Lower lobe of right lung (tissue), 2 donors: ENCODE results near the gene TUBGCP2. TPM values are rescaled to one million over a fixed set of nuclear protein-coding genes. Genes with fewer than 3 reads are reported as not detected.
A peak's percentile ranks its signal among the peaks of the same experiment; 100 is the strongest.

Experiments used
- ATAC-seq, 2 donors: fragments of 200-7000 bp; cut with Tn5 transposase; one replicate each; pipeline ENCODE4 v1.9.1; 2020 to 2022; ENCODE audit warnings: mild to moderate bottlenecking in 2 of 2, moderate library complexity in 2 of 2
- DNase-seq: peaks from one replicate; pipeline ENCODE4 v3.0.0-alpha.2; 2020
- H3K27ac ChIP-seq: fragments of 200-600 bp; one replicate; pipeline ENCODE4 v1.8.0; 2022
- H3K27me3 ChIP-seq: fragments of 200-600 bp; one replicate; pipeline ENCODE4 v1.8.0; 2022; ENCODE audit warnings: low read depth
- H3K36me3 ChIP-seq: fragments of 200-600 bp; one replicate; pipeline ENCODE4 v1.8.0; 2022; ENCODE audit warnings: mild to moderate bottlenecking
- H3K4me1 ChIP-seq: fragments of 200-600 bp; one replicate; pipeline ENCODE4 v1.8.0; 2022
- H3K4me3 ChIP-seq: fragments of 200-600 bp; one replicate; pipeline ENCODE4 v1.8.0; 2022; ENCODE audit warnings: mild to moderate bottlenecking
- H3K9me3 ChIP-seq: fragments of 200-600 bp; one replicate; pipeline ENCODE4 v1.8.0; 2022
- CTCF ChIP-seq: fragments of 200-600 bp; IDR thresholded peaks from one replicate; pipeline ENCODE4 v1.8.0; 2022; ENCODE audit warnings: antibody characterized with exemption, mild to moderate bottlenecking
- intact Hi-C: fragments of 100-400 bp; cut with DNase I; formaldehyde crosslinking; loops from one replicate; pipeline ENCODE4 v1.11.0; 2022
- total RNA-seq: library from RNA; stranded (reverse); fragmentation: NEBNext Ultra II Directional; extraction: Animal tissue kit (Norgen Biotek cat#: 25700); gene quantifications from one replicate; pipeline ENCODE4 v1.2.1, GENCODE V29; 2021
- donor health status: DM: no; HTN: yes; CAD: no; lungs with severe emphysema.

TUBGCP2 gene
- total RNA-seq, 1 donor from 2014 or later = 54.5 TPM

DNA sequence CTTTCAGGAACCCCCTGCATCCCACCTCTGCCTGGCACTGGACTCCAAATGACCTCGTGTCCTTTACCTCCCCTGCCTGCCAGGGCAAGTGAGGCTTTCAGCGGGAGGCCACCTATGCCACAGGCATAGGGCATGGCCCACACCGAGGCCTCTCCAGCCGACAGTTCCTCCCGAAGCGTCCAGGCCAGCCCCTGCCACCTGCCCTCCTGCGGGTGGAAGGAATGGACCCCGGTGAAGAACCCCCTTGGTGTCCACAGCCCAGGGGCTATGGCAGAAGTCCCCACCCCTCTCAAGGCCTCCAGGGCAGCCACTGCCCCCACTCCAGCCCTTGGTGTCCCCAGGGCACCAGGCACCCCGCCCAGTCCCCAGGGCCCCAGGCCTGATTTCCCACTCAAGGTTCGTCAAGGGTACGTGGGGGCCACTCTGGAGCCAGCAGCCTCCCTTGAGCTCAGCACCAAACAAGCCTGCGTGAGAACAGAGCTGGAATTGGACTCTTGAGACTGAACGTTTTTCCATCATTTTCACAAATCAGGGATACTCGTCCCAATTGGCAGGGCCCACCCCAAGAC, 46.1 kb upstream of the TUBGCP2 start:
- peaks cover 18% of the 10 kb centered on the region for H3K4me1 ChIP-seq
- intact Hi-C loops = no loop called here
- no peak overlapping the region for H3K27ac ChIP-seq
- H3K36me3 ChIP-seq = no peaks in the 10 kb centered on the region
- DNase-seq = no peak
- TF ChIP-seq CTCF = no peak
- no peak for ATAC-seq
- no peaks in the 10 kb centered on the region for H3K9me3 ChIP-seq
- H3K27me3 ChIP-seq = peaks cover 8% of the 10 kb centered on the region
- no peak overlapping the region for H3K4me3 ChIP-seq

GRCh38 chr10:133353988-133354605, 45.4 kb upstream of the TUBGCP2 start:
- no peak for DNase-seq
- ATAC-seq = no peak
- Histone ChIP-seq H3K27me3 (peaks cover 11% of the 10 kb centered on the region), H3K4me1 (peaks cover 18% of the 10 kb centered on the region), H3K4me3 (no peak overlapping the region), H3K9me3 (no peaks in the 10 kb centered on the region), H3K27ac (no peak overlapping the region), H3K36me3 (no peaks in the 10 kb centered on the region)
- no peak for TF ChIP-seq CTCF
- intact Hi-C loops = no loop called here

DNA sequence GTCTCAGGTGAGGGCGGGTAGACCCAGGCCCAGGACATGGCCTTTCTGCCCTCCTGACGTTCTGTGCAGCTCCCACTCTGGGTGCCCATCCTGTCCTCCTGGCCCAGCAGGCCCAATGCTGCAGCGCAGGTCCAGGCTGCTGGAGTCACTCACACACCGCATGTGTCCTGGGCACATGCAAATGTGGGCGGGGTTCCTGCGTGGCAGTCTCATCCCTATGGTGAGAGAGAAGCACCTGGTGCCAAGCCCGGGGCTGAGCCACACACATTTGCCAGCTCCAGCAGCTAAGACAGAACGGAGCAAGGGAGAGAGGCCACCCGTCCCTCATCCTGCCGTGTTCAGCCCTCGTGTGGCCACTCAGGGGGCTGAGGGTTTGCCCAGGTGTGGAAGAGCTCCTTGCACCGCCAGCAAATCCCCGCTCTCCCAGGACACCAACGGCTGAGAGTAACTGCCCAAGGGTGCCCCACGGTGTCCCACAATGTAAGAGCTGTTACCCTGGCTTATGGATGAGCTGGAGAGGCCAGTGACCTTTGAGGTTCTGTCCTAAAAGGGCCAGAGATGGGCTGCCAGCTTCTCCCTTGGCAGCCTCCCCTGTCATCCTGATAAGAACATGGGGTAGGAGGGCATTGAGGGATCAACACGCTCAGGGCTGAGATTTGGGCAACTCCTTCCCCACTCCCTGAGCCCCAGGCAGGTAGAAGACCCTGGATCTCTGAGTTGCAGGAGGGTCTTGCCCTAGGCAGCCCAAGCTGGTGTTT, 44.7 kb upstream of the TUBGCP2 start:
- ATAC-seq (no peak), DNase-seq (peak; percentile 43)
- H3K36me3 ChIP-seq = no peaks in the 10 kb centered on the region
- no peaks in the 10 kb centered on the region for H3K9me3 ChIP-seq
- H3K27ac ChIP-seq = no peak overlapping the region
- H3K27me3 ChIP-seq = peaks cover 15% of the 10 kb centered on the region
- H3K4me3 ChIP-seq = no peak overlapping the region
- peaks cover 18% of the 10 kb centered on the region for H3K4me1 ChIP-seq
- no peak for TF ChIP-seq CTCF
- intact Hi-C loops = no loop called here

DNA sequence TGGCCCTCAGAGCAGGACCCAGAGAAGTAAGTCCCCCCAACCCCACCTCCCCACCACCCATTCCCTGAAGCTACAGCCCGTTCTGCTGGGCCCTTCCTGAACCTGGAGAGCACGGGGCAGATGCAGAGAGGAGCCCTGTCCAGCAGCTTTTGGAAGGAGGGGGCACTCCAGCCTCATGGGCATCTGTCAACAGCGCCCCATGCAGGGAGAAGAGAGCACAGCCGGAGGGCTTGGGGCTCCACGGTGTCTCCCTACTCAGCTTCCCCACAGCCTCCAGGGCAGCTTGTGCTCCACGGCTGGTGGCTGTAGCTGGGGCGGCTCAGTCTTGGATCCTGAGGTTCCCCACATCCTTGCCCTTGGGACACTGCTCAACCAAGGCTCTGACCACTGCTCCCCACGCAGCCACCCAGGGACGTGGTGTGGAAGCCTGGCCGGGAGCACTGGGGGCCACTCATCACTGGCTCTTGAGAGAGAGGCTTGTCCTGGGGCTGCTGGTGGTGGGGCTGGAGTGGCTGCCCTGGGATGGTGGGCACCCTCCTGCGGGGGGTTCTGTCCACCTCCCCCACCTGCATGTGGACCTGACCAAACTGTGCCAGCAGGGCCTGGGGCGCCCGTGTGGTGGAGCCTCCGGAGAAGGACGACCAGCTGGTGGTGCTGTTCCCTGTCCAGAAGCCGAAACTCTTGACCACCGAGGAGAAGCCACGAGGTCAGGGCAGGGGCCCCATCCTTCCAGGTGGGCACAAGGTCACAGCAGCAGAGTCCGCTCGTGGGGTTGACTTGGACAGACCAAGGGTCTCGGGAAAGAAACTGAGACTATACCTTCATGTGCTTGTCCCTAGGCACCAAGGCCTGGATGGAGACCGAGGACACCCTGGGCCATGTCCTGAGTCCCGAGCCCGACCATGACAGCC, 43.0 kb upstream of the TUBGCP2 start:
- peaks cover 31% of the 10 kb centered on the region for H3K27me3 ChIP-seq
- no peak overlapping the region for H3K27ac ChIP-seq

More for the DNA sequence above, 43.0 kb upstream of the TUBGCP2 start:
- peak; percentile 44 for DNase-seq
- no peak for TF ChIP-seq CTCF
- intact Hi-C loops = no loop called here
- H3K9me3 ChIP-seq = no peaks in the 10 kb centered on the region
- peaks cover 10% of the 10 kb centered on the region for H3K4me1 ChIP-seq
- no peak for ATAC-seq
- no peak overlapping the region for H3K4me3 ChIP-seq
- no peaks in the 10 kb centered on the region for H3K36me3 ChIP-seq
